HG03521 (cell line): ENCODE measurements around the gene ZMIZ1.

Source experiments
- ATAC-seq: cut with Tn5 transposase; IDR thresholded peaks from one replicate; pipeline ENCODE4 v1.9.1; 2021; ENCODE audit warnings: mild to moderate bottlenecking, moderate library complexity; ENCODE audit not compliant: unreplicated experiment

ZMIZ1 gene

GRCh38 chr10:79299397-79300241 lies 230.9 kb downstream of the ZMIZ1 start:
- ATAC-seq: no peak

- no peak for ATAC-seq
Measured at GRCh38 chr10:79300711-79301110, 231.9 kb downstream of the ZMIZ1 start.

- no peak for ATAC-seq
Measured at GRCh38 chr10:79301754-79302530, 233.2 kb downstream of the ZMIZ1 start.

- ATAC-seq: no peak
Measured at GRCh38 chr10:79303631-79304478, 235.1 kb downstream of the ZMIZ1 start.

GRCh38 chr10:79304479-79305087 lies 235.8 kb downstream of the ZMIZ1 start:
- ATAC-seq: no peak

GRCh38 chr10:79305515-79305914 lies 236.7 kb downstream of the ZMIZ1 start:
- ATAC-seq: no peak

GRCh38 chr10:79305988-79306387 lies 237.2 kb downstream of the ZMIZ1 start:
- ATAC-seq: no peak

GRCh38 chr10:79306644-79307220 lies 238.0 kb downstream of the ZMIZ1 start:
- no peak for ATAC-seq

- no peak for ATAC-seq
Measured at GRCh38 chr10:79308016-79308415, 239.2 kb downstream of the ZMIZ1 start.

- ATAC-seq: no peak
Measured at GRCh38 chr10:79308969-79309665, 240.4 kb downstream of the ZMIZ1 start.

- no peak for ATAC-seq
Measured at GRCh38 chr10:79310200-79310865, 241.6 kb downstream of the ZMIZ1 start.

- ATAC-seq: no peak
Measured at GRCh38 chr10:79310911-79311573, 242.3 kb downstream of the ZMIZ1 start.

GRCh38 chr10:79311581-79312407 lies 243.0 kb downstream of the ZMIZ1 start:
- ATAC-seq: no peak

GRCh38 chr10:79312601-79313187 lies 243.9 kb downstream of the ZMIZ1 start:
- no peak for ATAC-seq

GRCh38 chr10:79313320-79313719 lies 244.6 kb downstream of the ZMIZ1 start:
- ATAC-seq: no peak

GRCh38 chr10:79313911-79314439 lies 245.2 kb downstream of the ZMIZ1 start:
- ATAC-seq: no peak
